Measurements from ENCODE around the gene CEP76. TPM values are rescaled to one million over a fixed set of nuclear protein-coding genes. Genes with fewer than 3 reads are reported as not detected.

The CEP76 gene
- total RNA-seq, 3 donors from 2014 or later = 6.4 to 10.1 (median 8.5) TPM

GRCh38 chr18:12703096-12703567, 609 bp upstream of the CEP76 start:
- H3K4me1 ChIP-seq (ENCODE audit: low read depth) = peaks cover 17% of the 10 kb centered on the region
- DNase-seq (no peak), ATAC-seq (peak; percentile 58)
- peaks cover 5% of the 10 kb centered on the region for H3K36me3 ChIP-seq (ENCODE audit: low read depth)
- peak overlapping the region; percentile 84 for H3K4me3 ChIP-seq
- intact Hi-C loops (cut with DNase I, micrococcal nuclease) = no loop called here
- H3K9me3 ChIP-seq = no peaks in the 10 kb centered on the region
- TF ChIP-seq CTCF (IDR thresholded peaks at IDR 0.05) = no peak

DNA sequence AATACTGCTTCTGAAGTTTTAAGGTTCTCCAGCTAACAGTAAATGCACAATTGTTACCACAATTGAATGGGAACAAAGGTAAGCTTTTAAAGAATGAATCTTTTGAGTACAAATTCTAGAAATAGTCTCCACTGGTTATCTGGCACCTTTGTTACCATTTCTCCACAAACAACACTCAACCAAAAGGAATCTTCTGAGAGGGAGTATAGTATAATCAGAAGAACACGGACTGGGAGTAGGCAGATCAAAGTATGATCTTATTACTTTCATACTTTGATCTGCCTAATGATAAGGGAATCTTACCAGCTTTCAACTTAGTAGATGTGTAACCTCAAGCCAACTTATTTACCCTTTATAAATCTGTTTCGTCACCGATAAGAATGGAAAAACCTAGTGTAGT, 1.4 kb downstream of the CEP76 start:
- no peak for ATAC-seq
- no peaks in the 10 kb centered on the region for H3K9me3 ChIP-seq
- peaks cover 17% of the 10 kb centered on the region for H3K4me1 ChIP-seq (ENCODE audit: low read depth)
- intact Hi-C loops (cut with DNase I, micrococcal nuclease) = no loop called here
- no peak for DNase-seq
- H3K4me3 ChIP-seq = no peak overlapping the region
- no peaks in the 10 kb centered on the region for H3K36me3 ChIP-seq (ENCODE audit: low read depth)
- no peak for TF ChIP-seq CTCF (IDR thresholded peaks at IDR 0.05)

GRCh38 chr18:12699747-12700146, 2.8 kb downstream of the CEP76 start:
- no peaks in the 10 kb centered on the region for H3K36me3 ChIP-seq (ENCODE audit: low read depth)
- H3K4me1 ChIP-seq (ENCODE audit: low read depth) = peaks cover 16% of the 10 kb centered on the region
- no peak for ATAC-seq
- H3K9me3 ChIP-seq = no peaks in the 10 kb centered on the region
- intact Hi-C loops (cut with DNase I, micrococcal nuclease) = no loop called here
- DNase-seq = no peak
- no peak overlapping the region for H3K4me3 ChIP-seq
- no peak for TF ChIP-seq CTCF (IDR thresholded peaks at IDR 0.05)

GRCh38 chr18:12694032-12694431, 8.5 kb downstream of the CEP76 start:
- ATAC-seq (peak; percentile 91), DNase-seq (peak in 1 of 3 donors; percentile 30)
- Histone ChIP-seq H3K36me3 (ENCODE audit: low read depth) (no peaks in the 10 kb centered on the region), H3K9me3 (no peaks in the 10 kb centered on the region), H3K4me1 (ENCODE audit: low read depth) (no peaks in the 10 kb centered on the region), H3K4me3 (no peak overlapping the region)
- no peak for TF ChIP-seq CTCF (IDR thresholded peaks at IDR 0.05)
- intact Hi-C loops (cut with DNase I, micrococcal nuclease) = no loop called here

DNA sequence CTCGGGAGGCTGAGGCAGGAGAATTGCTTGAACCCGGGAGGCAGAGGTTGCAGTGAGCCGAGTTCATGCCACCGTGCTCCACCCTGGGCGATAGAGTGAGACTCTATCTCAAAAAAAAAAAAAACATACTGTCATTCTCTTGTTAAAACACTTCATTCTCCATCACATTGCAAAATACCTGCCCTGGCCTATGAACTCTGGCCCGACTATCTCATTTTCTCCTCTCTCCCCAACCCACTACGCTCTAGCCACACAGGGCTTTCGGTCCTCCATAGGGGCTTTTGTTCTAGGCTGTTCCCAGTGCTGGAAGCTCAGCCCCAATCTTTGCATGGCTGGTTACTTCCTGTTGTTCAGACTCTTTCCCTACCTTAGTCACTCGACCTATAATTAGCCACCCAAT, 10.3 kb downstream of the CEP76 start:
- Histone ChIP-seq H3K4me1 (ENCODE audit: low read depth) (no peaks in the 10 kb centered on the region), H3K9me3 (no peaks in the 10 kb centered on the region), H3K36me3 (ENCODE audit: low read depth) (no peaks in the 10 kb centered on the region), H3K4me3 (no peak overlapping the region)
- TF ChIP-seq CTCF (IDR thresholded peaks at IDR 0.05) = no peak
- intact Hi-C loops (cut with DNase I, micrococcal nuclease) = no loop called here
- ATAC-seq = peak; percentile 26
- DNase-seq = no peak

DNA sequence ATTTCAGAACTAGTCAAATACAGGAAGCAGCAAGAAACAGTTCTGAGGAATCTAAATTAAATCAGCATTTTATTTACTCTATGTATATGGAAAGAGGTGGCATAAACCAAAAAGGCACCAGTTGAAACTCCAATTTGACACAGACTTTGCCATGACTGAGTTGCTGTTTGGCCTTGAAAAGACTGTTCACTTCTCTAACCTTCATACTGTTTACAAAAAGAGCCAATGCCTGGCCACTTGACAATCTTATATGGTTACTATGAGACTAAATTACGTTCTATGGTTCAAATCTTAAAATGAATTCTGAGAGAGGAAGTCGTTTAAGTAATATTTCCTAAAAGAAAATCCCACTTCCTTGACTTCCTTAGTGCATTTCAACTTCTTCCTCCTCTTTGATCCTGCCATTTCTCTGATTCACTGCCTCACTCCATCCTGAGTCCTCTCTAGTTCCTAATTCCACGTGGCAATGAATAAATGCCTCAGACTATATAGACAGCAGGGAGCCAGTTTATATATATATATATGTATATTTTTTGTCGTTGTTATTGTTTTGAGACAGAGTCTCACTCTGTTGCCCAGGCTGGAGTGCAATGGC, 13.2 kb downstream of the CEP76 start:
- Histone ChIP-seq H3K4me3 (no peak overlapping the region), H3K36me3 (ENCODE audit: low read depth) (no peaks in the 10 kb centered on the region), H3K9me3 (no peaks in the 10 kb centered on the region), H3K4me1 (ENCODE audit: low read depth) (no peaks in the 10 kb centered on the region)
- no peak for TF ChIP-seq CTCF (IDR thresholded peaks at IDR 0.05)
- DNase-seq = no peak
- no peak for ATAC-seq
- intact Hi-C loops (cut with DNase I, micrococcal nuclease) = no loop called here
